Upper lobe of left lung (tissue), 6 donors: Measurements from ENCODE around the gene REN. TPM values are rescaled to one million over a fixed set of nuclear protein-coding genes. Genes with fewer than 3 reads are reported as not detected.

ENCODE experiments used
- ATAC-seq, 2 donors: fragments of 200-7000 bp; cut with Tn5 transposase; one replicate each; pipeline ENCODE4 v1.9.1; 2022; ENCODE audit warnings: mild to moderate bottlenecking in 2 of 2, moderate library complexity in 2 of 2; ENCODE audit not compliant: low FRiP score in 2 of 2
- DNase-seq, 2 donors: peaks; one replicate each; pipeline ENCODE4 v3.0.0-alpha.2; 2019 to 2020
- H3K27ac ChIP-seq, 4 donors: fragments of 200-600 bp; sonication (generic); one replicate each; pipeline ENCODE4 v1.5.1; 2016 to 2019
- H3K27me3 ChIP-seq, 4 donors: fragments of 200-600 bp; sonication (generic); one replicate each; pipeline ENCODE4 v1.5.1; 2017 to 2019
- H3K36me3 ChIP-seq, 4 donors: fragments of 200-600 bp; sonication (generic); one replicate each; pipeline ENCODE4 v1.5.1; 2016 to 2019
- H3K4me1 ChIP-seq, 4 donors: fragments of 200-600 bp; sonication (generic); one replicate each; pipeline ENCODE4 v1.5.1; 2018 to 2019
- H3K4me3 ChIP-seq, 4 donors: fragments of 200-600 bp; sonication (generic); one replicate each; pipeline ENCODE4 v1.5.1; 2017 to 2019; ENCODE audit warnings: mild to moderate bottlenecking in 2 of 4, moderate library complexity in 1 of 4
- H3K9me3 ChIP-seq, 4 donors: fragments of 200-600 bp; sonication (generic); one replicate each; pipeline ENCODE4 v1.5.1; 2018 to 2019
- CTCF ChIP-seq, 6 experiments: fragments of 450-650 bp in 4 of 6; fragments of 200-600 bp in 2 of 6; sonication (generic) in 2 of 6; IDR thresholded peaks; one replicate each; pipeline ENCODE4 v1.5.1; 2016 to 2019; ENCODE audit warnings: antibody characterized with exemption in 6 of 6
- EP300 ChIP-seq, 4 donors: sonication (generic); formaldehyde crosslinking; IDR thresholded peaks; one replicate each; pipeline ENCODE4 v1.5.1; 2017; ENCODE audit warnings: antibody characterized with exemption in 4 of 4, control low read depth in 2 of 4
- POLR2A ChIP-seq, 4 donors: fragments of 450-650 bp; IDR thresholded peaks; one replicate each; pipeline ENCODE4 v1.5.1; 2016 to 2017; ENCODE audit warnings: antibody characterized with exemption in 4 of 4, mild to moderate bottlenecking in 2 of 4
- POLR2AphosphoS5 ChIP-seq, 2 donors: sonication (generic); formaldehyde crosslinking; IDR thresholded peaks; one replicate each; pipeline ENCODE4 v1.5.1; 2017; ENCODE audit warnings: antibody characterized with exemption in 2 of 2
- WGBS, 2 donors: methylation state at CpG; one replicate each; pipeline ENCODE4 v1.1.5; 2017 to 2018; 5-methylcytosine and 5-hydroxymethylcytosine counted together
- total RNA-seq, 6 donors: library from RNA; depleted of rRNA in 4 of 6; stranded (reverse); fragments of >200 nt in 4 of 6; gene quantifications; one replicate each; pipeline versions ENCODE4 v1.1.0 to v1.2.1, GENCODE V29; 2016 to 2021
- donor health status: DM: no; HTN: no; CAD: no; lungs with moderate emphysema.
- donor health status: DM: no; HTN: yes; CAD: no; lungs with severe emphysema.

The REN gene
- total RNA-seq, 6 donors from 2014 or later = 0.64 to 0.76 (median 0.66) TPM; not detected in 3

GRCh38 chr1:204143276-204144041 is 22.7 kb downstream of the REN start:
- 81 to 83% methylated on average over 13 to 14 of the region's 14 CpGs for WGBS, 2 donors
- H3K4me1 ChIP-seq = no peaks in the 10 kb centered on the region
- peaks cover 0 to 7% (median 0%) of the 10 kb centered on the region in 4 donors for H3K36me3 ChIP-seq
- no peak overlapping the region for H3K27ac ChIP-seq
- no peak for TF ChIP-seq POLR2AphosphoS5 (IDR thresholded peaks at IDR 0.05)
- no peak for TF ChIP-seq POLR2A (IDR thresholded peaks at IDR 0.05)
- TF ChIP-seq CTCF (IDR thresholded peaks at IDR 0.05) = no peak
- TF ChIP-seq EP300 (IDR thresholded peaks at IDR 0.05) = no peak
- ATAC-seq = no peak
- no peak overlapping the region for H3K4me3 ChIP-seq
- no peaks in the 10 kb centered on the region for H3K27me3 ChIP-seq
- no peaks in the 10 kb centered on the region for H3K9me3 ChIP-seq
- no peak for DNase-seq

- H3K36me3 ChIP-seq = peaks cover 0 to 7% (median 0%) of the 10 kb centered on the region in 4 donors
- no peak overlapping the region for H3K27ac ChIP-seq
- H3K4me3 ChIP-seq = no peak overlapping the region
- ATAC-seq (no peak), DNase-seq (no peak)
- TF ChIP-seq CTCF (IDR thresholded peaks at IDR 0.05) (no peak), POLR2AphosphoS5 (IDR thresholded peaks at IDR 0.05) (no peak), POLR2A (IDR thresholded peaks at IDR 0.05) (no peak), EP300 (IDR thresholded peaks at IDR 0.05) (no peak)
- H3K9me3 ChIP-seq = no peaks in the 10 kb centered on the region
- no peaks in the 10 kb centered on the region for H3K4me1 ChIP-seq
- no peaks in the 10 kb centered on the region for H3K27me3 ChIP-seq
- 81 to 84% methylated on average over 5 of the region's 5 CpGs for WGBS, 2 donors
Measured at GRCh38 chr1:204142032-204142974, 23.8 kb downstream of the REN start.

- DNase-seq (no peak), ATAC-seq (no peak)
- Histone ChIP-seq H3K27me3 (no peaks in the 10 kb centered on the region), H3K36me3 (peaks cover 0 to 7% (median 0%) of the 10 kb centered on the region in 4 donors), H3K27ac (no peak overlapping the region), H3K4me1 (no peaks in the 10 kb centered on the region), H3K9me3 (no peaks in the 10 kb centered on the region), H3K4me3 (no peak overlapping the region)
- no peak for TF ChIP-seq EP300 (IDR thresholded peaks at IDR 0.05)
- TF ChIP-seq POLR2A (IDR thresholded peaks at IDR 0.05) = no peak
- no peak for TF ChIP-seq POLR2AphosphoS5 (IDR thresholded peaks at IDR 0.05)
- TF ChIP-seq CTCF (IDR thresholded peaks at IDR 0.05) = no peak
- 92 to 100% methylated on average over 3 of the region's 3 CpGs for WGBS, 2 donors
Measured at GRCh38 chr1:204141131-204141530, 25.0 kb downstream of the REN start.

GRCh38 chr1:204139952-204140351 is 26.2 kb downstream of the REN start:
- H3K36me3 ChIP-seq = peaks cover 0 to 4% (median 0%) of the 10 kb centered on the region in 4 donors
- no peak overlapping the region for H3K27ac ChIP-seq
- no peak for TF ChIP-seq CTCF (IDR thresholded peaks at IDR 0.05)
- TF ChIP-seq POLR2AphosphoS5 (IDR thresholded peaks at IDR 0.05) = no peak
- no peak for TF ChIP-seq POLR2A (IDR thresholded peaks at IDR 0.05)
- no peak for TF ChIP-seq EP300 (IDR thresholded peaks at IDR 0.05)
- no peaks in the 10 kb centered on the region for H3K27me3 ChIP-seq
- 92 to 98% methylated on average over 6 of the region's 6 CpGs for WGBS, 2 donors
- ATAC-seq = no peak
- H3K4me1 ChIP-seq = no peaks in the 10 kb centered on the region
- no peaks in the 10 kb centered on the region for H3K9me3 ChIP-seq
- DNase-seq = no peak
- H3K4me3 ChIP-seq = no peak overlapping the region
